AG04449 (cell line): Measurements from ENCODE around the gene KLF16.

Source experiments
- CTCF ChIA-PET: fragments of 350-600 bp; formaldehyde crosslinking; extraction: SDS; loops from one replicate; lab custom pipeline; 2021; ENCODE audit warnings: antibody characterized with exemption; lab: Yijun Ruan, JAX
- POLR2A ChIA-PET: fragments of 400-600, 350-600 bp; formaldehyde crosslinking; extraction: SDS; loops from one replicate; lab custom pipeline; 2020; ENCODE audit warnings: antibody characterized with exemption, inconsistent platforms; lab: Yijun Ruan, JAX
- DNase-seq: peaks from one replicate; pipeline ENCODE4 v3.0.0-alpha.2; 2010; ENCODE audit warnings: low read depth, low spot score
- H3K4me3 ChIP-seq: 2 replicates; pipeline ENCODE4 v1.5.1; 2011; ENCODE audit warnings: low read depth, mild to moderate bottlenecking, control low read depth, low read length
- TF ChIP-seq, protein P1 (sequence below): IDR thresholded peaks from one replicate; pipeline ENCODE4 v1.5.1; 2011; ENCODE audit warnings: mild to moderate bottlenecking, moderate library complexity, low read length, control low read depth, inconsistent platforms; ENCODE audit not compliant: insufficient read depth; ENCODE audit errors: missing control alignments

KLF16 gene

DNA sequence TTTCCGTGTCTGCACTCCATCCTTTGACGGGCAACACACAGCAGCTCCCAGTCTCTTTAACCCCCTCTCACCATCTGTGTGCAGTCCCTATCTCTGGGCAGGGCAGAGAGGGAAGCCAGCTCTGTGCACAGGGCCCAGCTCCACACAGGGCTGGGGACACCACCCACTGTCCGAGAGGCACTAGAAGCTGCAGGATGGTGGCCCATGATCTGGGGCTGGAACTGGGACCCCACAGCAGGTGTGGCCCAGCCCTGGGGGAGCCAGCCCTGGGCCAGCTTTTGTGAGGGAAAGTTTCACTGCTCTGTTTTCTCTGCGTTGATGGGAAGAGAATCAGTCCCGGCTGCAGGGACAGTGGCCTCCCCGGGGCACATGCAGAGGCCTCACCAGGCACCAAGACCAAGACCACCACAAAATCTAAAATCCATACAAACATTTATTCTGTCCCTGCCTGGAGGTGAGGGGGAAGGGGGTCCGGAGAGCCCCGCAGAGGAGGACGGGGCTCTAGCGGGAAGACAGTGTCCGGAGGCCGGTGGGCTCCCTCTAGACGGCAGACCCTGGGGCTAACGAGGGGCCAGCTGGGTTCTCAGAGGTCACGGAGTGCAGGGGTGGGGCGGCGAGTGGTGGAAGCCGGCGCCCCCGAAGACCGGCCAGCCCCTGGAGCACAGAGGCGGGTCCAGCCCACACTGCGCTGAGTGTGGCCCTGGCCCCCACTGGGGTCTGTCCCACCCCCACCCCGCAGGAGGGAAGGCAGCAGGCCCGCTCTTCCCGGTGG lies 48.4 kb downstream of the KLF16 start:
- TF ChIP-seq, protein P1, sequence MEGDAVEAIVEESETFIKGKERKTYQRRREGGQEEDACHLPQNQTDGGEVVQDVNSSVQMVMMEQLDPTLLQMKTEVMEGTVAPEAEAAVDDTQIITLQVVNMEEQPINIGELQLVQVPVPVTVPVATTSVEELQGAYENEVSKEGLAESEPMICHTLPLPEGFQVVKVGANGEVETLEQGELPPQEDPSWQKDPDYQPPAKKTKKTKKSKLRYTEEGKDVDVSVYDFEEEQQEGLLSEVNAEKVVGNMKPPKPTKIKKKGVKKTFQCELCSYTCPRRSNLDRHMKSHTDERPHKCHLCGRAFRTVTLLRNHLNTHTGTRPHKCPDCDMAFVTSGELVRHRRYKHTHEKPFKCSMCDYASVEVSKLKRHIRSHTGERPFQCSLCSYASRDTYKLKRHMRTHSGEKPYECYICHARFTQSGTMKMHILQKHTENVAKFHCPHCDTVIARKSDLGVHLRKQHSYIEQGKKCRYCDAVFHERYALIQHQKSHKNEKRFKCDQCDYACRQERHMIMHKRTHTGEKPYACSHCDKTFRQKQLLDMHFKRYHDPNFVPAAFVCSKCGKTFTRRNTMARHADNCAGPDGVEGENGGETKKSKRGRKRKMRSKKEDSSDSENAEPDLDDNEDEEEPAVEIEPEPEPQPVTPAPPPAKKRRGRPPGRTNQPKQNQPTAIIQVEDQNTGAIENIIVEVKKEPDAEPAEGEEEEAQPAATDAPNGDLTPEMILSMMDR: no peak
- DNase-seq: no peak
- ChIA-PET POLR2A (no interaction called here), CTCF (interaction anchor here (0.8 to 3.5 kb wide), 8 partner anchors 11 to 209 kb away, joined by 3 to 39 read pairs (median 4); no protein-coding TSS in a partner anchor)
- H3K4me3 ChIP-seq: no peak overlapping the region

DNA sequence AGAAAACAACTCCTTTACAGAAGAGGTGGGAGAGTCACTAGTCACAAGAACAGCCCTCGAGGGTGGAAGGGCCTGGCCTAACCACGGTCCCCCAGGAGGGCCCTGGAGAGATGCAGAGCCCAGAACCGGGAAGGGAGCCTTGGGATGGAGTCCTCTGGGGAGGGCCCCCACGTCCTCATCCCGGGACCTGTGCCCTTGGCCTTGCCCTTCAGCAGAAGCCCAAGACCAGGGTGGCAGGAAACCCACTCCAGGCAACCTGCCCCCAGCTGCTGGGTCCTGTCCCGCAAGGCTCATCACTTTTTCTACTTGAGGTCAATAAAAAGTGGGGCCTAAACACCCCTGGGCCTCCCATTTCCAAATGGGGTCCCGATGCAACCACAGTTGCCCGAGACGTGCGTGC lies 49.0 kb downstream of the KLF16 start:
- TF ChIP-seq, protein P1: no peak
- H3K4me3 ChIP-seq: no peak overlapping the region
- POLR2A ChIA-PET: no interaction called here
- DNase-seq: no peak
- CTCF ChIA-PET: interaction anchor here (0.8 to 3.5 kb wide), 9 partner anchors 8 to 209 kb away, joined by 3 to 39 read pairs (median 4); no protein-coding TSS in a partner anchor

DNA sequence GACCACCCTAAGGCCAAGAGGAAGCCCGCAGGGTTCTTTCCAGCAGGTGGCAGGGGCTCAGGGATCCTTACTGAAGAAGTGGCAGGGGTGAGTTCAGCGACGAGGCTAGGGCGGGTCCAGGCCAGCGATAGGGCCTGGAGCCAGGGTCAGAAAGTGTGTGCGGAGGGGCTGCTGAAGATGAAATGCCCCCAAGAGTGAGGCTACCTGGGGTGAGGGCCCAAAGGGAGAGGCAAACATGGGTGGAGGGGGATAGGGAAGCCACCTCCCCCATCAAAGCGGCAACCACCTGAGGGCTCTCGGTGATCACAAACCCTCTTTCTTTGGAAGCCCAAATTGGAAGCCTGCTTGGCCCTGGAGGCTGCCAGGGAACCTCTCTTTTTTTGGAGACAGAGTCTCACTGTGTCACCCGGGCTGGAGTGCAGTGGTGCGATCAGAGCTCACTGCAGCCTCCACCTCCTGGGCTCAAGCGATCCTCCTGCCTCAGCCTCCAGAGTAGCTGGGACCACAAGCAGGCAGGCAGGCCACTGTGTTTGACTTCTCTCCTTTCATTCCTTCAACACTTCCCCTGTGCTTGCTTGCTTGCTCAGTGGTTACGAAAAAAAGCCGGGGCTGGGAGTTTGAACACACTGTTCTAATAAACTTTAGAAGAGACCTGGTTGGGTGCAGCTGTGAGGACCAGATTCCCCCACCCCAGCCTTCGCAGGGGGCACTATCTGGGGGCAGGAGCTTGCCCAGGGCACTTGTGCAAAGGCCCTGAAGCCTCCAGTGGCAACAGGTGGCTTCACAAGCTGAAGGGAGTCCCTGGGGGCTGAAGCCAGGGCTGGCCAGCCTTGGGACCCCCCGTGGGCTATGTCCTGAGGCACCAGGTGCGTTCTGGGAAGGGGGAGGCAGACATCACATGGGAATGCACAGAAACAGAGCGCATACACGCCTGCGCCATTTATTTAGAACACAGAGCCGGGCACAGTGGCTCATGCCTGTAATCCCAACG lies 49.9 kb downstream of the KLF16 start:
- DNase-seq: no peak
- ChIA-PET CTCF (interaction anchor here (0.8 to 3.5 kb wide), 9 partner anchors 9 to 208 kb away, joined by 3 to 39 read pairs (median 4); no protein-coding TSS in a partner anchor), POLR2A (no interaction called here)
- TF ChIP-seq, protein P1: no peak
- H3K4me3 ChIP-seq: peak overlapping the region; percentile 68

DNA sequence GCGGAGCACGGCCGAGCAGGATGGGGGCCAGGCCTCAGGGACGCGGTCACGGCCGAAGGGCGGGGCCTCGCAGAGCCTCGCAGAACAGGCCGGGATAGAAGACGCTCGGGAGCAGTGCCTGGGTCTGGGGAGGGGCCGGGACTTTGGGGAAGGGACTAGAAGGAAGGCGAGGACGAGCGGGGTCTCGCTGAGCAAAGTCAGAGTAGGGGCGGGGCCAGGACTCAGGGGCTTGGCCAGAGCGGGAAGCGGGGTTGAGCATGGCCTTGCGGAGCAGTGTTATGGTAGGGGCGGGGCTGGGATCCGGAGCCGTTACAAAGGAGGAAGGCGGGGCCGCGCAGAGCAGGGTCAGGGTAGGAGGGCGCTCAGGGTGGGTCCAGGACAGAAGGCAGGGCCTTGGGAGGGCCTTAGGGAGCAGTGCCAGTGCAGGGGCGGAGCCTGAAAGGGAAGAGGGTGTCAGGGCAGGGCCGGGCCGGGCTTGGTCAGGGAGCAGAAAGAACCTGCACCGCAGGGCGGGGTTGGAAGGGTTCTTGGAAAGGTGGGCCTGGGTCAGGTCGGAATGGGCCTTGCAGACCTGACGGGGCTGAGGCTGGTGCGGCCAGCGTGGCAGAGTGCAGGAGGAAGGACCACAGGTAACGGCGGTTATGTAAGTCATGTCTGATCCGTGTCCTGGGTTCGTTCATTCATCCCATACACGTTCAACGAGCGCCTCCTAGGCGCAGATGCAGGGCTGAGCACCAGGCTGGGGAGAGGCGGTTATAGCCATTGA lies 50.8 kb downstream of the KLF16 start:
- TF ChIP-seq, protein P1: peak; percentile 69
- peak overlapping the region; percentile 68 for H3K4me3 ChIP-seq
- POLR2A ChIA-PET: no interaction called here
- peak; percentile 36 for DNase-seq
- CTCF ChIA-PET: interaction anchor here (1.6 to 3.5 kb wide), 4 partner anchors 10 to 17 kb away, joined by 5 to 39 read pairs (median 13); no protein-coding TSS in a partner anchor

DNA sequence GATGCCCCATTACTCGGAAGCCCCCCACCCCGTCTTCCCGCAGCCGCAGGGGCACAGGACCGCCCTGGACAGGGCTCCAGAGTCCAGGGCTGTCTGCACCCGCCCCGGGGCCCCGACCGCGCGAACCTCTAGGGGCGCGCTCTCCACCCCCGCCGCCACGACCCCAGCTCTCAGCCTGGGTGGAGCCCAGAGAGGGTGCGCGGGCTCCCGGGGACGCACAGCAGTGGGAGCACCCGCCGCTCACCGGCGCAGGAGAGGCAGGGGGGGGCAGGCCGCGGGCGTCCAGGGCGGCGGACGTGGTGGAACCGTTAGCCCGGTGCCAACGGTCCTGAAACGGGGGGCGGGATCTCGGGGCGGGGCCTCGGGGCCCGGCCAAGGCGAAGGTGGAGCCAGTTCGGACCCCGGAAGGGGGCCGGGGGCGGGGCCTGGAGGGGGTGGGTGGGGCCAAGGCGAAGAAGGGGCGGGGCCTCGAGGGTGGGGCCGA lies 51.4 kb downstream of the KLF16 start, which contains the start of gene ATP8B3:
TSS of gene ATP8B3 (minus strand) at position 335 of the 484 bp plus-strand sequence. CDS start 540 bp downstream, outside the sequence.
- ChIA-PET POLR2A (no interaction called here), CTCF (interaction anchor here (1.9 to 3.3 kb wide), 3 partner anchors 14 to 23 kb away, joined by 4 to 20 read pairs (median 6); no protein-coding TSS in a partner anchor)

More for the DNA sequence above, 51.4 kb downstream of the KLF16 start, which contains the start of gene ATP8B3:
- no peak for DNase-seq
- TF ChIP-seq, protein P1: peak; percentile 34
- peak within 1 kb of the TSS; percentile 68 for H3K4me3 ChIP-seq
